CD4-positive, alpha-beta T cell treated with Interleukin-4 for 1 hour (primary cell): Measurements from ENCODE around the gene CCDC69.
"Not testable (repeated sequence)": the region's sequence is repeated elsewhere in the genome, so short reads cannot be mapped to it uniquely, and the experiment has no call there.

Experiments used
- DNase-seq, 2 donors: peaks; one replicate each; pipeline ENCODE4 v3.0.0-alpha.2; 2020 to 2022

The CCDC69 gene

GRCh38 chr5:151244206-151244605 is 20.3 kb upstream of the CCDC69 start:
- DNase-seq, result no peak

GRCh38 chr5:151243564-151243963 is 19.7 kb upstream of the CCDC69 start:
- DNase-seq, result no peak

GRCh38 chr5:151243127-151243526 is 19.2 kb upstream of the CCDC69 start:
- DNase-seq, result no peak

- no peak for DNase-seq
Observed at GRCh38 chr5:151240924-151241635, 17.2 kb upstream of the CCDC69 start.

- not testable (repeated sequence) for DNase-seq
Observed at GRCh38 chr5:151240268-151240835, 16.5 kb upstream of the CCDC69 start.

GRCh38 chr5:151239237-151239861 is 15.5 kb upstream of the CCDC69 start:
- peak; percentile 63 to 74 for DNase-seq

- peak in 1 of 2 donors; percentile 39 for DNase-seq
Observed at GRCh38 chr5:151238303-151238741, 14.4 kb upstream of the CCDC69 start.

GRCh38 chr5:151237685-151238084 is 13.8 kb upstream of the CCDC69 start:
- DNase-seq, result no peak

- no peak for DNase-seq
Observed at GRCh38 chr5:151236888-151237287, 13.0 kb upstream of the CCDC69 start.

- not testable (repeated sequence) for DNase-seq
Observed at GRCh38 chr5:151235239-151235571, 11.3 kb upstream of the CCDC69 start.

- DNase-seq, result peak in 1 of 2 donors; percentile 58
Observed at GRCh38 chr5:151234476-151235238, 10.8 kb upstream of the CCDC69 start.

GRCh38 chr5:151233616-151234085 is 9.8 kb upstream of the CCDC69 start:
- DNase-seq, result no peak

- DNase-seq, result no peak
Observed at GRCh38 chr5:151231359-151231758, 7.5 kb upstream of the CCDC69 start.

GRCh38 chr5:151230048-151230680 is 6.3 kb upstream of the CCDC69 start:
- DNase-seq, result no peak

GRCh38 chr5:151228986-151229385 is 5.1 kb upstream of the CCDC69 start:
- DNase-seq, result no peak

- DNase-seq, result no peak
Observed at GRCh38 chr5:151227918-151228447, 4.1 kb upstream of the CCDC69 start.

GRCh38 chr5:151225475-151225874 is 1.6 kb upstream of the CCDC69 start:
- no peak for DNase-seq

GRCh38 chr5:151225071-151225470 is 1.2 kb upstream of the CCDC69 start:
- no peak for DNase-seq

GRCh38 chr5:151224372-151224771 is 480 bp upstream of the CCDC69 start:
- peak in 1 of 2 donors; percentile 48 for DNase-seq

- peak; percentile 60 to 66 for DNase-seq
Observed at GRCh38 chr5:151222790-151223446, 974 bp downstream of the CCDC69 start.

GRCh38 chr5:151222054-151222789 is 1.7 kb downstream of the CCDC69 start:
- no peak for DNase-seq
